HG02763 (cell line): ENCODE data around the gene DGUOK.
"Not testable (repeated sequence)": the region's sequence is repeated elsewhere in the genome, so short reads cannot be mapped to it uniquely, and the experiment has no call there.

Source experiments
- ATAC-seq: cut with Tn5 transposase; IDR thresholded peaks from one replicate; pipeline ENCODE4 v1.9.1; 2021; ENCODE audit warnings: mild to moderate bottlenecking, moderate library complexity; ENCODE audit not compliant: unreplicated experiment

DGUOK gene

DNA sequence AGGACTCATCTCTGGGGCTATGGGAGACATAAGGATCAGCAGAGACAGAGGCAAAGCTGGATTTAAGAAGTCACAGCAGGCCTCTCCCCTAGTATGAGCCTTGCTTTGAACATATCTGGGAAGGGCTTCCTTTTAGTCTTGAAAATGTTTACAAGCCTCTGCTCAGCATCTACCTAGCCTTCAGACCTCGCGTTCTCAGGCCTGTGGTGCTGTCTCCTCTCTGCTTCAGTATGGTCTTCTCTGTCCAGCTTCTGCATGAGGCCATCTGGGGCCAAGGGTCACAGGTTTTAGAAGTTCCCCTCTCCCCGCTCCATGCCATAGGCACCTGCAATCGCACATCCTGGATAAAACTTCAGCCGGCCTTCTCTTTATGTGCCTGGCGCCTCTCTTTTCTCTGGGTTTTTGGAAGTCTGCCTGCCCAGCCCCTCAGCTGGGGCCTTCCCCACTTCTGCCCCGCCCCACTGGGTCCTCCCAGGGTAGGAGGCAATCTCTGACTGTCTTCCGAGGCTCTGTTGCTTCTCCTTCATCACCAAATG, 26.8 kb upstream of the DGUOK start:
- ATAC-seq: no peak

DNA sequence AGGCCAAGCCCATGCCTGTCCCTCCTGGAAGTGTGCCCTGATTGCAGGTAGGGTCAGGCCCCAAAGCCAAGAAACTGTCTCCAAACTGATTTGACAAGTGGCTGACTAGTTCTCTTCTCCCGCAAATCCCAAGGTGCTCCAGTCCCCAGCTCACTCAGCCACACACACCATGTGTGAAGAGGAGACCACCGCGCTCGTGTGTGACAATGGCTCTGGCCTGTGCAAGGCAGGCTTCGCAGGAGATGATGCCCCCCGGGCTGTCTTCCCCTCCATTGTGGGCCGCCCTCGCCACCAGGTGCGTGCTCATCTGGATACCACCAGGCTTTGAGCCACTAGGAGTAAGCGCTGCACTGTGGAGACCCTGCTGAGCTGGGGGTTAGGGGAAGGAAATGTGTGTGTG, 25.5 kb upstream of the DGUOK start:
- no peak for ATAC-seq

DNA sequence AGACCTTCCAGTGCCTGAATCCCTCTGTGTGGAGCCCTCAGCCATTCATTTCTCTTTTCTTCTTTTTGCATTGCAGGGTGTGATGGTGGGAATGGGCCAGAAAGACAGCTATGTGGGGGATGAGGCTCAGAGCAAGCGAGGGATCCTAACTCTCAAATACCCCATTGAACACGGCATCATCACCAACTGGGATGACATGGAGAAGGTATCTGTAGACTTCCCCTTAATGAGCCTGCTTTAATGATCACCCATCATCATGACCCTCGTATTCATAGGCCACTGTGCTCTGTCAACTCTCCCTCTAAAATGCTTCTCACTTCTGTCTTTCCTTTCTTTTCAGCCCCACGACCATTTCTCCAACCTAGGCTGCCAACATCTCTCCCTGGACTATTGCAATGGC, 24.4 kb upstream of the DGUOK start:
- ATAC-seq: no peak

DNA sequence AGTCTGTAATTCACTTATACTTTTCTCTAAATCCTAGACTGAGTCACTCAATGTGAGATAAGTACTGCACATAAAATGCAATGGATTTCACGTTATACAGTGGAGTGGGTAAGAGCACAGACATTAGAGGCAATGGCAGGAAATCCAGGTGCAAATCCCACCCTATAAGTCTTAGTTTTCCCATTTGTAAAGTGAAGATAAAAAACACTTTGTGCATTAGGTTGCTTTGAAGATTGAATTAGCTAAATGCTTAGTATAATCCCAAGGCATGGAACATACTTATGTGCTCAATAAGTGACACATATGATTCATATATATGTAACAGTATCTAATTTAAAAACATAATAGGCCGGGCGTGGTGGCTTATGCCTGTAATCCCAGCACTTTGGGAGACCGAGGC, 23.4 kb upstream of the DGUOK start:
- no peak for ATAC-seq

DNA sequence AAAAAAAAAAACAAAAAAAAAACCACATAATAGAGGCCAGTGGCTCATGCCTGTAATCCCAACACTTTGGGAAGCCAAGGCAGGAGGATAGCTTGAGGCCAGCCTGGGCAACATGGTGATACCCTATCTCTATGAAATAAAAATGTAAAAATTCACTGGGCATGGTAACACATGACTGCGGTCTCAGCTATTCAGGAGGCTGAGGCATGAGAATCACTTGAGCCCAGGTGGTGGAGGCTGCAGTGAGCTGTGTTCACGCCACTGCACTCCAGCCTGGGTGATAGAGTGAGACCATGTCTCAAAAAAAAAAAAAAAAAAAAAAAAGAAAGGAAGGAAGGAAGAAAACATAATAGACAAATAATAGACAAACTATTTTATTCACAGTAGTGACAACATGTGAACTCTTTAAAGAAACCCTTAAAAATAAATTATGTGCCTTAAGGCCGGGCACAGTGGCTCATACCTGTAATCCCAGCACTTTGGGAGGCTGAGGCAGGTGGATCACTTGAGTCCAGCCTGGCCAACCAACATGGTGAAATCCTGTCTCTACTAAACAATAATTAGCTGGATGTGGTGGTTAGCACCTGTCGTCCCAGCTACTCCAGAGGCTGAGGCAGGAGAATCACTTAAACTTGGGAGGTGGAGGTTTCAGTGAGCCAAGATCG, 22.6 kb upstream of the DGUOK start:
- ATAC-seq: not testable (repeated sequence)

DNA sequence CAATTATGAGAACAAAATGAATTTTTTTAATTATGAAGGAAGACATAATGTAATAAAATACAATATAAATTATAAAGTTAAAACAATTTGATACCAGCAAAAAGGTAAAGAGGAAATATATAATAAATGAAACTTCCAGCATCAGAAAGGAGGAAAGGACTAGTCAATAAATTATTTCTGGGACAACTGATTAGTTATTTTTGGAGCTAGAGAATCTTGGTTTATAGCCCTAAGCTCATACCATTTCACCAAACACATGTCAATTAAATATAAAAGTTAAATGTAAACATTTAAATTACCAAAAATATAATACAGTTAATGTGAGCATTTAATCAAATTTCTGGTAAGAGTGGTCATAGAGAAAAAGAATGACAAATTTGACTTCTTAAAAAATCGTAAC, 21.7 kb upstream of the DGUOK start:
- ATAC-seq: no peak

DNA sequence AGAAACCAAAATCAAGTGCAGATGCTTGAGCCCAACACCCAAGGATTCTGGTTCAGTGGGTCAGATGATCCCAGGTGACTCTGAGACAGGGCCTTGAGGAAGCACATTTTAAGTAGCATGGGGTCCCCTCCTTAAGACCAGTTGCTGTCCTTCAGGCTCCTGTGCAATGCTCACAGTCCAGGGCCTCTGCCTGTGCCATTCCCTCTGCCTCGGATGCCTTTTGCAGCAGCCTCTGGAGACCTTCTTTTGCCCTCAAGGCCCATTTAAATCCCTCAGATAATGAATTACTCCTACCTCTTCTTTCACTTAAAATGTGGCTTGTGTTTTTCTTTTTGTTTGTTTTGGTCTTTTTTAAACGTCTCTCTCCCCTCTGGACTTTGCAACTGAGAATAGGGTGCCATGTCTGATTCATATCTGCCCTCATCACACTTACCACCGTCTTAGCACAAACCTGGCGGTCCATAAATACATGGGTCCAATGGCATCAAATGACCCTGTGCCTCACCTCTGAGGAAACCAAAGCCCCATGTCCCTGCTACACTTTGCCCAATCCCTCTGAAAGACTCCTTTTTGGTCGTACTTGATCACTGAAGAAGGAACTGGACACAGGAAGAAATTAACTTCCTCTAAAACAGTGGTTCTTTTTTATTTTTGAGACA, 19.7 kb upstream of the DGUOK start:
- no peak for ATAC-seq

DNA sequence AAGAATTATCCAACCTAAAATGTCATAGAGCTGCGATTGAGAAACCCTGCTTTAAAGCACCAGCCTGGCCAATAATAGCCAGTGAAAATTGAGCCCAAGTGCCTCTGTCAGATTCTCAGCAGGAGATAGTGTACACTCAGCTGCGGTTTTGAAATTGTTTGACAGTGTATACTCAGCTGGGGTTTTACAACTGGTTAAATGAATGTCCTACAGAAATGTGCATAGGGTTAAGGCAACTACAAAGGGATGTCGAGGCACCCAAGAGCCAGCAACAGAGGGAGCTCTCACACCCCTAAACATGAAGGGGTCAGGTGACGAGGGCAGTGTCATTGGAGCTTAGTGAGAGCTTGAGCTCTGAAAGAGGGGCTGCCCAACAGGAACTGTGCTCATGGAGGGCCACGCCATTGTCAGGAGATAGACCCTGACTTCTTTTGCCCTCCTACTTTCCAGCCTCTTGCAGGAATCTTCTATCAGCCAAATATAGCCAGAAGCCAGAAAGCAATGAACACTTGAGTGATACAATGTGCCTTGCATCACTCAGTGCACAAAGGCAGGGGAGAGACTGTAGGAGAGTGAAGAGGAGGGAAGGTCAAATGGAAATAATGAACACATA, 18.7 kb upstream of the DGUOK start:
- ATAC-seq: no peak

DNA sequence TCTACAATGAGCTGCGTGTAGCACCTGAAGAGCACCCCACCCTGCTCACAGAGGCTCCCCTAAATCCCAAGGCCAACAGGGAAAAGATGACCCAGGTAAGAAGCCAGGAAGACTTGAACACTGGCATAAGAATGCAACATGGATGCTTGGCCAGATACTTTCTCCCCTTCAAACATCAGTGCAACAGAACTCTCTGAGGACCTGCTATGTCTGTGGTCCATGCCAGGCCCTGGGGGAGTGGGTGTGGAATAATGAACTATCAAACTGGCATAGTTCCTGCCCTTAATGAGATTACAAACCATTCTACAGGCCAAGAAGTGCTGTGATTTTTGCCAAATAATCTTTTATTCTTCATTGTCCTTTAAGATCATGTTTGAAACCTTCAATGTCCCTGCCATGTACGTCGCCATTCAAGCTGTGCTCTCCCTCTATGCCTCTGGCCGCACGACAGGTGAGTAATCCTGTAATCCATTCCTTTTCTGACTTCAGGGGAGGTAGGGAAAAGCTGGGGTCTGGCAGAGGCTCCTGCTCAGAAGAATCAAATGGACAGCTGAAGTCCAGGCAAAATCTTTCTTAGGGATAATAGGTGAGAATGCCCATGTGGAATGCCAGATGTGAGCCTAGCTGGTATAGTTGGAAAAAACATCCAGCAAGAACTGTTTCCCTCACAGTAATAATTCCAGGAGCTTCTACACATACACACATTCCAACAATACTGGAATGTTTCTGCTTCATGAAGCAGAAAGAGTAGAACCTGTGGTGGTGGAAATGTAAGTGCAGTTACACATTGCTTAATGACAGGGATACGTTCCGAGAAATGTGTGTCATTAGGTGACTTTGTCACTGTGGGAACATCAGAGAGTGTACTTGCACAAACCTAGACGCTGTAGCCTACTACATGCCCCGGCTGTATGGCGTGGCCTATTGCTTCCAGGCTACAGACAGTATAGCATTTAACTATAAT, 17.7 kb upstream of the DGUOK start:
- no peak for ATAC-seq

DNA sequence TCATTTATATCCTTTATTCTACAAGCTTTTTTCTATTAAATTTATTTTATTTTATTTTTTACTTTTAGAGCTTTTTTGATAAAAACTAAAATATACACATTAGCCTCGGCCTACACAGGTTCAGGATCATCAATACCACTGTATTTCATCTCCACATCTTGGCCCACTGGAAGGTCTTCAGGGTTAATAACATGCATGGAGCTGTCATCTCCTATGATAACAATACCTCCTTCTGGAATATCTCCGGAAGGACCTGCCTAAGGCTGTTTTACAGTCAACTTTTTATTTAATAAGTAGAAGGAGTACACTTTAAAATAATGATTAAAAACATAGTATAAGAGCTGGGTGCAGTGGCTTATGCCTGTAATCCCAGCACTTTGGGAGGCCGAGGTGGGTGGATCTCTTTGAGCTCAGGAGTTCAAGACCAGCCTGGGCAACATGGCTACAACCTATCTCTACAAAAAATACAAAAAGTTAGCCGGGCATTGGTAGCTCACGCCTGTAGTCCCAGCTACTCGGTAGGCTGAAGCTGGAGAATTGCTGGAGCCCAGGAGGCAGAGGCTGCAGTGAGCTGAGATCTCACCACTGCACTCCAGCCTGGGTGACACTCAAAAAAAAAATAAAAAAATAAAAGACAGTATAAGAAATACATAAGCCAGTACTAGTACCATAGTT, 15.7 kb upstream of the DGUOK start:
- no peak for ATAC-seq

DNA sequence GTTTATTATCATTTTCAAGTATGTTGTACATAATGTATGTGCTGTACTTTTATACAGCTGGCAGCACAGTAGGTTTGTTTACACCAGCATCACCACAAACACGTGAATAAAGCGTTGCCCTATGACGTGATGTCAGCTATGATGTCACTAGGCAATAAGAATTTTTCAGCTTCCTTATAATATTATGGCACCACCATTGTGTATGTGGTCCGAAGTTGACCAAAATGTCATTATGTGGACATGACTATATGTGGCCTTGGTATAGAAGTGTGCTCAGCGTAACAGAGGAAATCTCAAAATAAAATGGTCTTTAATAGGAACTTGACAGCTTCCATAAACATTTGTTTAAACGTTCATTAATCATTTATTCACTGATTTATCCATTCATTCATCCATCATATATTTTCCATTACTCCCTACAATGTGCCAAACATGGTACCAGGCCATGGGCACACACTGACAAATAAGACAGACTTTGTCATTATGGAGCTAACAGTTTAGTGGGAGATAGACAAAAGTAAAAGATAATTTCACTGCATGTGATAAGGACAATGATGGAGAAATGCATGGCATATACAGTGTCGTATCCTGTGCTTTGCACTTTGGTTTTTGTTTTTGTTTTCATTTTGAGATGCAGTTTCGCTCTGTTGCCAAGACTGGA, 15.0 kb upstream of the DGUOK start:
- ATAC-seq: no peak

DNA sequence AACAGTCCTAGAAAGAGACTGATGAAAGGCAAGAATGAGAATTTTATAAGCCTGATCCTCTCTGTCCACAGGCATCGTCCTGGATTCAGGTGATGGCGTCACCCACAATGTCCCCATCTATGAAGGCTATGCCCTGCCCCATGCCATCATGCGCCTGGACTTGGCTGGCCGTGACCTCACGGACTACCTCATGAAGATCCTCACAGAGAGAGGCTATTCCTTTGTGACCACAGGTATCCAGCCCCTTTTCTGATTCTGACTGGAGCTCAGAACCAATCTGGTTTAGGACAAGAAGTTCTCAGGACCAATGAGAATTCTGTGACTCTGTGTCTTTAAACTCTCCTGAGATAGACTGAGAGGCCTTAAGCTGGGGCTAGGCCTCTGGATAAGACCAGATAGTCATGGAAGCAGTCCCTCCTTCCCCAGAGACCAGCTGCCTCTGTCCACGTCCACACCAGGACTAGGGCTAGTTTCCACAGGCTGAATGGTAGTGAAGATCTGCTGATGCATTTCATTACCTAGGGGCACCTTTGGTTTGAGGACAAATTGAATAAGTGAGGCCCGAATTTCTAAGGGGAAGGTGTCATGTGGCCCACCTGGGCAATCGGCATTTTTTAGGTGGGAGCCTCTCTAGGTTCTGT, 13.1 kb upstream of the DGUOK start:
- no peak for ATAC-seq

DNA sequence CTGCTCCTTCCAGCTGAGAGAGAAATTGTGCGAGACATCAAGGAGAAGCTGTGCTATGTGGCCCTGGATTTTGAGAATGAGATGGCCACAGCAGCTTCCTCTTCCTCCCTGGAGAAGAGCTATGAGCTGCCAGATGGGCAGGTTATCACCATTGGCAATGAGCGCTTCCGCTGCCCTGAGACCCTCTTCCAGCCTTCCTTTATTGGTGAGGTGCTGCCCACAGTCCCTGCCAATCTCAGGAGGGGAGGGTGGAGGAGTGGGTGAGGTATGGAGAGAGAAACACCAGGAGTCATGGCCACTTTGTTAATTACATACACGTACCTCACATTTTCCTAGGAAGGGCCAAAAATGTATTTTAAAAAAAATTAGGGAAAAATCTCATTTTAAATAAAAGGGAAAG, 12.0 kb upstream of the DGUOK start:
- ATAC-seq: no peak

DNA sequence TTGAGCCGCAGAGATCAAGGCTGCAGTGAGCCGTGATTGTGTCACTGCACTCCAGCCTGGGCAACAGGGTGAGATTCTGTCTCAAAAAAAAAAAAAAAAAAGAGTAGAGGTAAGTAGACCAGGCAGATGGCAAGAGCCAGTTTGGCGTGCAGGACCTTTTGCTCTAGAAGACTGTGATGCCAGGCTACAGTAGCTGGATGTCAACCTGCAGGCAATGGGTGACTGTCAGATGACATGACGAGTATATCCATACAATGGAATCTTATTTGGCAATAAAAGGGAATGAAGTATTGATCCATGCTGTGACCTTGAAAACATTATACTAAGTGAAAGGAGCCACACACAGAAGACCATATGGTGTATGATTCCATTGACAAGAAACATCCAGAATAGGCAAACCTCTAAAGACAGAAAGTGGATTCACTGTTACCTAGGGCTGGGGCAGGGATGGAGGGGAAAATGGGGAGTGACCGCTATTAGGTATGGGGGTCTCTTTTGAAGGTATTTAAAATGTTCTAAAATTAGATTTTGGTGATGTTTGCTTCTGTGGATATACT, 11.2 kb upstream of the DGUOK start:
- ATAC-seq: no peak

DNA sequence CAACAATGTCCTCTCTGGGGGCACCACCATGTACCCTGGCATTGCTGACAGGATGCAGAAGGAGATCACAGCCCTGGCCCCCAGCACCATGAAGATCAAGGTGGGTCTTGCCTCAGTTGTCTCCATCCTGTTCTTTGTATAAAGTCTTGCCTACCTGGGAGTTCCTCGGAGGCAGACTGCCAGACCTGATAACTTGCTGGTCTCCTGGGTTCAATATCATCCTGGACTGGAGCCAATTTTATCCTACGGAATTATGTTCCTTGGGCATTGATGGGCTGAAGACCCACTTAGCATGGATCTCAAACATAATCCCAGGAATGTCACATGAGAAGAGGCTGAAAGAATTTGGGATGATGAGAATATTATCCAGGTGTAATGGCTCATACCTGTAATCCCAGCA, 10.0 kb upstream of the DGUOK start:
- no peak for ATAC-seq

DNA sequence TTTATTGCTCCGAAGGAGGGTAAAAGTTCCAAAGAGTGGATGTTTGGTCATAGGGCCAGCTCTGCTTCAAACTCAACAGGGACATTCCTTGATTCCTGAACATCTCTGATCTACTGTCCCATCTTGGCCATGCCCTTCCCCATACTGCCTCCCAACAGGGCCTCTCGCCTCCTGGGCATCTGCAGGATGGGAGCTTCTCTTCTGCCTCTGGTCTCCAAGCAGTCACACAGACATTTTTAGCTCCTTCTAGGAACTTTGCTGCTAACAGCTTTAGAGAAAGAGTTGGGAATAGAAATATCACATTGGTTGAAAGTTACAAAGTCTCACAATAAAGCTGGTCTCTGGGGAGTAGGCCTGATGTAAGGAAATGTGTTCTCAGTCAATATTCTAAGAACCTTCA, 9.4 kb upstream of the DGUOK start:
- no peak for ATAC-seq

DNA sequence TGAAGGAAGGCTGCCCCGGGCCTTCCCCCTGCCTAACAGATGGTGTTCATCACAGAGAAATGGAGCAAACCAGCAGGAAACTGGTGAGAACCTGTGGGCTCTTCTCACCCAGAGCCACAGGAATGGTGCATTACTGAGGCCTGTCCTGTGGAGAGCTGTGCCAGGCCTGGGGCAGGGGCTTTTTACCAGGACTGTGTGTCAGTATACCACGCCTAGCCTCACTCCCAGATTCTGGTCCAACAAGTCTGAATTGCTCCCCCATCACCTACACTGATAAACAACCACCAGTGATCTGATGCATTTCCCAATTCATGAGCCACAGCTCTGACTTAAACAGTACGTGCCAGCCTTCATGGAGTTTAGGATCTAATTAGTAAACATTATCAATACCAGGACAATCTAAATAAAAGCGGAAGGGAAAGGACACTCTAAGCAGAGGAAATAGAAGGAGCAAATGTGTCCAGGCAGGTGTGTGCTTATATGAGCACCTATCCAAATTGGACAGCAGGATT, 8.9 kb upstream of the DGUOK start:
- no peak for ATAC-seq

DNA sequence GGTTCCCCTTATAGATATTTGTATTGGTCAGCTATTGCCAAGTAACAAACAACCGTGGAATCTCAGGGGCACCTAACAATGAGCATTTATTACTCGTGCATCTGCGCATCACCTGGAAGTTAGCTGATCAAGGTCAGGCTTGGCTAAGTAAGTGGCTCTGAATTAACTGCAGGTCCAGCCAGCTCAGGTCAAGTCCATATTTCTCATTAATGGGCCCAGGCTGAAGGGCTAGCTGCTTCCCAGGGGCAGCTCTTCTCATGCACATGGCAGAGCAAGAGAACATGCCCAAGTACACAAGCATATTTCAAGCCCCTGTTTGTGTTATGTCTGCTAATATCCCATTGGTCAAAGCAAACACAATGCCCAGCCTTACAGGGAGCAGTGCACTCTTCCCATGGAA, 7.8 kb upstream of the DGUOK start:
- no peak for ATAC-seq

DNA sequence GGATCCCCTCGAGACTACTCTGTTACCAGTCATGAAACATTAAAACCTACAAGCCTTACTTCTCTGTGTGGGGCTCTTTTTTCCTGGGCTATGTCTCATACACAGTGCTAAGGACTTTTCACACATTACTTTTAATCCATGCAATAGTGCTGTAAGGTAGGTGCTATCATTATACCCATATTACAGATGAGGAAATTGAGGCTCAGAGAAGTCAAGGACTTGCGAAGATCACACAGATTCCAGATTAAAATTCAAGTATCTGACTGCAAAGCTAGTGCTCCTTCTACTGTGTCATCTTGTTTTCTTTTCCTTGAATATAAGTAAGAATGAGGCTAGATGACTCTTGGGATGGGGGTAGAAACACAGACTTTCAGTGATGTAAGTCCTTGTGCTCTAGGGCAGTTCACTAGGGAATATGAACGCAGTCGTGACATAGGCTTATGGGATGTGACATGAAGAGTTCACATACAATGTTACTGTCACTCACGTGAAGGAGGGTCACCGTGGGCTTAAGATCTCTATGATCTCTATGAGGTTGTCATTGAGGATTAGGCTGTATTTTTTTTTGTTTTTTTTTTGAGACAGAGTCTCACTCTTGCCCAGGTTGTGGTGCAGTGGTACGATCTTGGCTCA, 7.0 kb upstream of the DGUOK start:
- ATAC-seq: no peak
